Duodenal mucosa (tissue), 2 donors: ENCODE results near the gene MYO7B.

ENCODE experiments used
- H3K27ac ChIP-seq: one replicate; pipeline ENCODE4 v1.7.0; 2013; ENCODE audit warnings: low read depth, low read length
- H3K27me3 ChIP-seq, 2 donors: one replicate each; pipeline ENCODE4 v1.7.0; 2013; ENCODE audit warnings: low read length in 2 of 2, control low read depth in 1 of 2; ENCODE audit not compliant: insufficient read depth in 2 of 2, control insufficient read depth in 1 of 2
- H3K36me3 ChIP-seq, 2 donors: one replicate each; pipeline ENCODE4 v1.7.0; 2013; ENCODE audit warnings: low read length in 2 of 2, control low read depth in 1 of 2; ENCODE audit not compliant: insufficient read depth in 2 of 2, control insufficient read depth in 1 of 2
- H3K4me1 ChIP-seq, 2 donors: one replicate each; pipeline ENCODE4 v1.7.0; 2013; ENCODE audit warnings: low read length in 2 of 2, control low read depth in 1 of 2; ENCODE audit not compliant: insufficient read depth in 2 of 2, control insufficient read depth in 1 of 2
- H3K4me3 ChIP-seq, 2 donors: one replicate each; pipeline ENCODE4 v1.7.0; 2013; ENCODE audit warnings: low read length in 2 of 2, low read depth in 1 of 2
- H3K9ac ChIP-seq, 2 donors: one replicate each; pipeline ENCODE4 v1.7.0; 2013; ENCODE audit warnings: low read length in 2 of 2, low read depth in 1 of 2
- H3K9me3 ChIP-seq, 2 donors: one replicate each; pipeline ENCODE4 v1.7.0; 2013; ENCODE audit warnings: low read length in 2 of 2, control low read depth in 1 of 2; ENCODE audit not compliant: control insufficient read depth in 1 of 2

MYO7B gene

DNA sequence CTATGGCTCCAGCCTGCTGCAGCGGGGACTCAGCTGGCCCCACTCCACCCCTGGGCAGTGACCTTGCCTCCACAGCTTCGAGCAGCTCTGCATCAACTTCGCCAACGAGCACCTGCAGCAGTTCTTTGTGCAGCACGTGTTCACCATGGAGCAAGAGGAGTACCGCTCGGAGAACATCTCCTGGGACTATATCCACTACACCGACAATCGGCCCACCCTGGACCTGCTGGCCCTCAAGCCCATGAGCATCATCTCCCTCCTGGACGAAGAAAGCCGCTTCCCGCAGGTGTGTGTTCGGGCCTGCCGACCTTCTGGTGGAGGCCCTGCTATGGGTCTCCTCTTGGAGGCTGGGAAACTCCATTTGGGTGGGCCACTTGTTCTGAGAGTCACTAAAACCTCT is 48.6 kb downstream of the MYO7B start:
- Histone ChIP-seq H3K36me3 (peaks cover 22 to 68% of the 10 kb centered on the region in 2 donors), H3K4me1 (no peaks in the 10 kb centered on the region), H3K4me3 (no peak overlapping the region), H3K27ac (no peak overlapping the region), H3K27me3 (no peaks in the 10 kb centered on the region), H3K9me3 (no peaks in the 10 kb centered on the region), H3K9ac (no peak overlapping the region)

GRCh38 chr2:127584516-127585033 is 49.1 kb downstream of the MYO7B start:
- H3K9me3 ChIP-seq = no peaks in the 10 kb centered on the region
- peaks cover 22 to 65% of the 10 kb centered on the region in 2 donors for H3K36me3 ChIP-seq

DNA sequence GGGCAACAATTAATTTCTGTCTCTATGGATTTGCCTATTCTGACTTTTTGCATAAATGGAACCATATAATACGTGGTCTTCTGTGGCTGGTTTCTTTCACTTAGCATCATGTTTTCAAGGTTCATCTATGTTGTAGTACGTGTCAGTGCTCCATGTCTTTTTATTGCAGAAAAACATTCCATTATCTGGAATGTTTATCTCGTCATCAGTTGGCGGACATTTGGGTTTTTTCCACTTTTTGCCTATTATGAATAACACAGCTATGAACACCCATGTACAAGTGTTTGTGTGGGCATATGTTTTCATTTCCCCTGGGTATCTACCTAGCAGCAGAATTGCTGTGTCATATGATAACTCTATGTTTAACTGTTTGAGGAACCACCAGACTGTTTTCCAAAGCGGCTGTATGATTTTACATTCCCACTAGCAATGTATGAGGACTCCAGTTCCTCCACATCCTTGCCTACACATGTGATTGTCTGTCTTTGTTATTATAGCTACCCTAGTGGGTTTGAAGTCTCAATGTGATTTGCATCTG is 49.9 kb downstream of the MYO7B start:
- peaks cover 27 to 67% of the 10 kb centered on the region in 2 donors for H3K36me3 ChIP-seq
- H3K9me3 ChIP-seq = no peaks in the 10 kb centered on the region
- H3K27ac ChIP-seq = no peak overlapping the region
- no peak overlapping the region for H3K9ac ChIP-seq
- no peaks in the 10 kb centered on the region for H3K4me1 ChIP-seq
- no peaks in the 10 kb centered on the region for H3K27me3 ChIP-seq
- no peak overlapping the region for H3K4me3 ChIP-seq

More at GRCh38 chr2:127584516-127585033, 49.1 kb downstream of the MYO7B start:
- H3K27me3 ChIP-seq = no peaks in the 10 kb centered on the region
- H3K4me3 ChIP-seq = no peak overlapping the region
- H3K9ac ChIP-seq = no peak overlapping the region
- H3K4me1 ChIP-seq = no peaks in the 10 kb centered on the region
- no peak overlapping the region for H3K27ac ChIP-seq

- Histone ChIP-seq H3K9ac (no peak overlapping the region), H3K4me3 (no peak overlapping the region), H3K9me3 (no peaks in the 10 kb centered on the region), H3K36me3 (peaks cover 31 to 69% of the 10 kb centered on the region in 2 donors), H3K27ac (no peak overlapping the region), H3K27me3 (no peaks in the 10 kb centered on the region), H3K4me1 (no peaks in the 10 kb centered on the region)
These were observed 50.7 kb downstream of the MYO7B start for GRCh38 chr2:127586136-127586535.

- no peak overlapping the region for H3K4me3 ChIP-seq
- H3K9ac ChIP-seq = no peak overlapping the region
- no peaks in the 10 kb centered on the region for H3K9me3 ChIP-seq
- no peak overlapping the region for H3K27ac ChIP-seq
- H3K27me3 ChIP-seq = no peaks in the 10 kb centered on the region
- H3K36me3 ChIP-seq = peaks cover 32 to 68% of the 10 kb centered on the region in 2 donors
- no peaks in the 10 kb centered on the region for H3K4me1 ChIP-seq
These were observed 51.3 kb downstream of the MYO7B start for GRCh38 chr2:127586746-127587295.

DNA sequence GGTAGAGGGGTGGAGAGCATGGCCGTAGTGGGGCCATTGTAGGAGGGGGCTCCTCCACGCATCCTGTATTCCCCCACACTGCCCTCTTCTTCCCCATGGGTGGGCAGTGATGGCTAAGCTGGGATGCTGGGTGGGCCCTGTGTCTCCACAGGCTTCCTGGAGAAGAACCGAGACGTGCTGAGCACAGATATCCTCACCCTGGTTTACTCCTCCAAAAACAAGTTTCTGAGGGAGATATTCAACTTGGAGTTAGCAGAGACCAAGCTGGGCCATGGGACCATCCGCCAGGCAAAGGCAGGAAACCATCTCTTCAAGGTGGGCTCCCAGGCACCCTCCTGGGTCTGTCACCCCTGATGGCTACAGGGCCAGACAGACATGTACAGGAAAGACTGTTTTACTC is 52.8 kb downstream of the MYO7B start:
- H3K36me3 ChIP-seq = peaks cover 32 to 58% of the 10 kb centered on the region in 2 donors
- no peak overlapping the region for H3K4me3 ChIP-seq
- H3K4me1 ChIP-seq = no peaks in the 10 kb centered on the region
- H3K9me3 ChIP-seq = no peaks in the 10 kb centered on the region
- no peak overlapping the region for H3K27ac ChIP-seq
- H3K27me3 ChIP-seq = no peaks in the 10 kb centered on the region
- no peak overlapping the region for H3K9ac ChIP-seq

GRCh38 chr2:127589358-127589757 is 53.9 kb downstream of the MYO7B start:
- no peaks in the 10 kb centered on the region for H3K27me3 ChIP-seq
- H3K4me3 ChIP-seq = no peak overlapping the region
- peaks cover 27 to 57% of the 10 kb centered on the region in 2 donors for H3K36me3 ChIP-seq
- H3K9me3 ChIP-seq = no peaks in the 10 kb centered on the region
- no peak overlapping the region for H3K9ac ChIP-seq
- no peaks in the 10 kb centered on the region for H3K4me1 ChIP-seq
- H3K27ac ChIP-seq = no peak overlapping the region

GRCh38 chr2:127589841-127590240 is 54.4 kb downstream of the MYO7B start:
- no peaks in the 10 kb centered on the region for H3K9me3 ChIP-seq
- no peaks in the 10 kb centered on the region for H3K27me3 ChIP-seq
- no peak overlapping the region for H3K4me3 ChIP-seq
- peaks cover 22 to 52% of the 10 kb centered on the region in 2 donors for H3K36me3 ChIP-seq
- H3K4me1 ChIP-seq = no peaks in the 10 kb centered on the region
- no peak overlapping the region for H3K27ac ChIP-seq
- no peak overlapping the region for H3K9ac ChIP-seq

- no peak overlapping the region for H3K9ac ChIP-seq
- H3K36me3 ChIP-seq = peaks cover 22 to 49% of the 10 kb centered on the region in 2 donors
These were observed 55.1 kb downstream of the MYO7B start for GRCh38 chr2:127590386-127591190.

DNA sequence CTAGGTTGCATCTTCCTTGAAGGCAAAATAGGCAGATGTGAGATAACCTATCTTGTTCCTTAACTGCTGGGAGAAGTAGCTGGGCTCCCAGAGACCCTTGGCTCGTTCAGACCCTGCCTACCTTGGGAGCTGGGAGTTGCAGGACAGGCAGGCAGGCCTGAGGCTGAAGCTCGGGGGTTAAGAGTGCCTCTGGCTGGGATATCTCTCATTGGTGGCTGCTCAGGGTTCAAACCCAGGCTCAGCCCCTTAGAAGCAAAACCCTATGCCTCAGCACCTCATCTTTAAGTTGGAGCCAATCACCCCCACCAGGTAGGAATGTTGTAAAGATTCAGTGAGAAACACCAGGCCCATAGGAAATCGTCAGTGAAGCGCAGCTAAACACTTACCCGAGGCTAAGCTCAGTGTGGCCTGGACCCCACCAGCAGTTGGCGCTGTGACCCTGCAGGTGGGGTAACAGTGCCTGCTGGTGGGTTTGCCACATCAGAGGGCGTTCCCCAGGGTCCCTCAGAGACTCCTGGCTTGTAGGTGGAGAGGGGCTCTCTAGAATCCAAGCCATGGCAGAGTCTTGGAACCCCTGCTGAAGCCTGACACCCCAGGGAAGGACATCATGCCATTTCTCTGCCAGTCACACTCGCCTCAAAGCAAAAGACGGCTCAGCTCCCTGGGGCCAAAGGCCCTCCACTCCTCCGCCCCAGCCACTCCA is 55.9 kb downstream of the MYO7B start:
- no peak overlapping the region for H3K9ac ChIP-seq

More at GRCh38 chr2:127590386-127591190, 55.1 kb downstream of the MYO7B start:
- no peaks in the 10 kb centered on the region for H3K27me3 ChIP-seq
- H3K9me3 ChIP-seq = no peaks in the 10 kb centered on the region
- H3K27ac ChIP-seq = no peak overlapping the region
- H3K4me3 ChIP-seq = no peak overlapping the region
- H3K4me1 ChIP-seq = no peaks in the 10 kb centered on the region

More for the DNA sequence above, 55.9 kb downstream of the MYO7B start:
- Histone ChIP-seq H3K4me1 (no peaks in the 10 kb centered on the region), H3K27ac (no peak overlapping the region), H3K9me3 (no peaks in the 10 kb centered on the region), H3K36me3 (peaks cover 22 to 48% of the 10 kb centered on the region in 2 donors), H3K4me3 (no peak overlapping the region), H3K27me3 (no peaks in the 10 kb centered on the region)
